ENCODE results near the gene PRKAR1B.

- no peak for TF ChIP-seq POLR2A (IDR thresholded peaks at IDR 0.05)
- TF ChIP-seq CTCF (IDR thresholded peaks at IDR 0.05): no peak
- no peak for TF ChIP-seq POLR2AphosphoS5 (IDR thresholded peaks at IDR 0.05)
- TF ChIP-seq EP300 (IDR thresholded peaks at IDR 0.05): no peak
Observed at GRCh38 chr7:772005-772294, 44.9 kb upstream of the PRKAR1B start.

Measured in stomach (tissue), 4 donors.